Smooth muscle cell (in vitro differentiated cells): Measurements from ENCODE around the gene SLC34A2. TPM values are rescaled to one million over a fixed set of nuclear protein-coding genes. Genes with fewer than 3 reads are reported as not detected.
"Not testable (repeated sequence)": the region's sequence is repeated elsewhere in the genome, so short reads cannot be mapped to it uniquely, and the experiment has no call there.

ENCODE experiments used
- DNase-seq: peaks from one replicate; lab custom pipeline; 2025; ENCODE audit not compliant: unreplicated experiment; lab: John Stamatoyannopoulos, UW
- H2AFZ ChIP-seq: fragments of 200-600 bp; sonication (generic); 2 replicates; pipeline ENCODE4 v1.6.0; 2016; ENCODE audit warnings: antibody characterized with exemption, low read depth, mild to moderate bottlenecking
- H3F3A ChIP-seq: fragments of 200-600 bp; sonication (generic); 2 replicates; pipeline ENCODE4 v1.6.0; 2017; ENCODE audit warnings: antibody characterized with exemption, low read depth
- H3K27ac ChIP-seq: fragments of 200-600 bp; sonication (generic); 2 replicates; pipeline ENCODE4 v1.5.1; 2016; ENCODE audit warnings: low read depth, mild to moderate bottlenecking
- H3K27me3 ChIP-seq: fragments of 200-600 bp; sonication (generic); 2 replicates; pipeline ENCODE4 v1.6.1; 2016; ENCODE audit warnings: low read depth, mild to moderate bottlenecking
- H3K36me3 ChIP-seq: fragments of 200-600 bp; sonication (generic); 2 replicates; pipeline ENCODE4 v1.5.1; 2016; ENCODE audit warnings: low read depth
- H3K4me1 ChIP-seq: fragments of 200-600 bp; sonication (generic); 2 replicates; pipeline ENCODE4 v1.5.1; 2016; ENCODE audit warnings: low read depth
- H3K4me2 ChIP-seq: fragments of 200-600 bp; sonication (generic); 2 replicates; pipeline ENCODE4 v1.6.0; 2016; ENCODE audit warnings: mild to moderate bottlenecking
- H3K4me3 ChIP-seq: fragments of 200-600 bp; sonication (generic); 2 replicates; pipeline ENCODE4 v1.5.1; 2016; ENCODE audit warnings: mild to moderate bottlenecking
- H3K79me2 ChIP-seq: fragments of 200-600 bp; sonication (generic); 2 replicates; pipeline ENCODE4 v1.6.0; 2016; ENCODE audit warnings: low read depth, mild to moderate bottlenecking
- H3K9ac ChIP-seq: fragments of 200-600 bp; sonication (generic); 2 replicates; pipeline ENCODE4 v1.6.0; 2016; ENCODE audit warnings: low read depth
- H3K9me3 ChIP-seq: fragments of 200-600 bp; sonication (generic); replicated peaks from 2 replicates; pipeline ENCODE4 v1.5.1; 2016; ENCODE audit warnings: low read depth
- H4K20me1 ChIP-seq: fragments of 200-600 bp; sonication (generic); 2 replicates; pipeline ENCODE4 v1.6.0; 2016; ENCODE audit warnings: low read depth
- WGBS: methylation state at CpG from one replicate; pipeline ENCODE4 v1.1.7; 2016; ENCODE audit warnings: low lambda C conversion rate; 5-methylcytosine and 5-hydroxymethylcytosine counted together
- polyA plus RNA-seq: library from polyadenylated mRNA; unstranded; fragments of >200 nt; fragmentation: Nextera tagmentation; extraction: Ambion mirVana; gene quantifications from 2 replicates; pipeline ENCODE4 v1.2.1, GENCODE V29; 2016
- total RNA-seq: library from RNA; depleted of rRNA; stranded (reverse); fragments of >200 nt; gene quantifications from 2 replicates; pipeline ENCODE4 v1.2.3, GENCODE V29; 2014
- TF ChIP-seq, protein P1 (sequence below): fragments of 200-600 bp; sonication (generic); IDR thresholded peaks from 2 replicates; pipeline ENCODE4 v1.5.1; 2017; ENCODE audit warnings: borderline replicate concordance, mild to moderate bottlenecking, antibody characterized with exemption; ENCODE audit not compliant: insufficient read depth, poor library complexity, severe bottlenecking

SLC34A2 gene, protein sequence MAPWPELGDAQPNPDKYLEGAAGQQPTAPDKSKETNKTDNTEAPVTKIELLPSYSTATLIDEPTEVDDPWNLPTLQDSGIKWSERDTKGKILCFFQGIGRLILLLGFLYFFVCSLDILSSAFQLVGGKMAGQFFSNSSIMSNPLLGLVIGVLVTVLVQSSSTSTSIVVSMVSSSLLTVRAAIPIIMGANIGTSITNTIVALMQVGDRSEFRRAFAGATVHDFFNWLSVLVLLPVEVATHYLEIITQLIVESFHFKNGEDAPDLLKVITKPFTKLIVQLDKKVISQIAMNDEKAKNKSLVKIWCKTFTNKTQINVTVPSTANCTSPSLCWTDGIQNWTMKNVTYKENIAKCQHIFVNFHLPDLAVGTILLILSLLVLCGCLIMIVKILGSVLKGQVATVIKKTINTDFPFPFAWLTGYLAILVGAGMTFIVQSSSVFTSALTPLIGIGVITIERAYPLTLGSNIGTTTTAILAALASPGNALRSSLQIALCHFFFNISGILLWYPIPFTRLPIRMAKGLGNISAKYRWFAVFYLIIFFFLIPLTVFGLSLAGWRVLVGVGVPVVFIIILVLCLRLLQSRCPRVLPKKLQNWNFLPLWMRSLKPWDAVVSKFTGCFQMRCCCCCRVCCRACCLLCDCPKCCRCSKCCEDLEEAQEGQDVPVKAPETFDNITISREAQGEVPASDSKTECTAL
- 0.49 TPM in 1 of 2 replicates, not detected in the other for total RNA-seq
- polyA plus RNA-seq = 0.31 TPM in 1 of 2 replicates, not detected in the other

DNA sequence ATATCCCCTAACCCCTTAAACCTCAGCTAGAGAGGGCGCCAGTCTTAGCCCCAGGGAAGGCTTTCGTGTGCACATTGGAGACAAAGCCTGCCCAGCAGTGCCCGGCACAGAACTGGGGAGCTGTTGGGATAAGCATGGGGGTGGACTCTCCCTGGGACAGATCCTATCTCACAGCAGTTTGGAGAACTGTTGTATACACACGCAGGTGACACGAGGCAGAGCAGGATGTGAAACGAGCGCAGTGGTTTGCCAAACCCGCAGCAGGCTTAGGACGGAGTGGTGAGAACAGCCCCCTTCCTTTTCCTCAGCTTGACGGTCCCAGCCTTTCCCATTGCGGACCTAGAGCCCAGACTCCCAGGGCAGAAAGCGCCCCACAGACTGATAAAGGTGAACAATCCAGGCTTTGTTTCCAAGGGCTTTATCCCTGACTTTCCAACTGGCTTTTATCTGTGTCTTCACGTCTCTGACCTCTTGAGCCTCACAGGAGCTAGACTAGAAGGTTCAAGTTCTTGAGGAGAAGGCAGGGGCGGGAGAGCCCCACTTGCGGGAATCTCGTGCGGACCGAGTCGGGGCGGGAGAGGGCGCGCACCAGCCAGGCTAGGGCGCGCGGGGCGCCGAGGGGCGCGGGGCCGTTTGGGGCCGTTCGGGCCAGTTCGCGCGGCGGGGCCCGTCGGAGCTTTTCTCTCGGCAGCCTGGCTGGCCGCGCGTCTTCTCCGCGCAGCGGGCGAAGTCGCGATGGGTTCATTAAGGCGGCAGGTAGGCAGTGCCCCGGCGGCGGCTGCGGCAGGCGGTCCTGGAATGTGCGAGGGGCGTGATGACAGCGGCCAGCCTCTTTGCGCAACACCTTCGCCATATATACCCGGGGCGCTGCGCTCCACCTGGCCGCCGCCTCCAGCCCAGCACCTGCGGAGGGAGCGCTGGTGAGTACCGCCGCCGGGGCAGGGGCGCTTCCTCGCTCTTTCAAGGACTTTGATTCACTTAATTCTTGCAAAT is at the start of gene SLC34A2:
SLC34A2 (plus strand) TSS at position 881 of the 993 bp plus-strand sequence. CDS start 6,650 bp downstream, outside the sequence.
- Histone ChIP-seq H3K9ac (no peak within 1 kb of the TSS), H2AFZ (no peak within 1 kb of the TSS)
- DNase-seq = no peak

DNA sequence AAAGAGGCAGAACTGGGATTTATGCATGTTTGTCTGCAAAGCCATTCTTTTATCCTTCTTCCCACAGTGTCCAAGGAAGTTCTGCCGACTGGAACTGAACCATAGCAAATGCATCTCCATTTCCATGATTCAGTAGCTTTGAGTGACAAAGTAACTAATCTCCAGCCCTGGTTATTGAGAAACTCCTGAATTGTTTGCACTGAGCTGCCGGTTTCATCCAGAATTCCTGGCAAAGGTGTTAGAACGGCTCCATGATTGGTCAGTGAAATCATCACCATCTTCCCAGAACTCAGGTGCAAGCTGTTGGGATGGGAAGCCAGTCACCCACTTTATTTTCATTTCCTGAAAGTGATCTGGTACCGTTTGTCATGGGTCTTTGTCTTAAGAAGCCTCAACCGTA is 47.0 kb upstream of the SLC34A2 start:
- H3F3A ChIP-seq = no peaks in the 10 kb centered on the region
- H3K9me3 ChIP-seq = no peaks in the 10 kb centered on the region
- H4K20me1 ChIP-seq = no peaks in the 10 kb centered on the region
- no peak overlapping the region for H3K9ac ChIP-seq
- no peaks in the 10 kb centered on the region for H3K79me2 ChIP-seq
- H3K36me3 ChIP-seq = no peaks in the 10 kb centered on the region
- H2AFZ ChIP-seq = no peak overlapping the region
- H3K4me1 ChIP-seq = no peaks in the 10 kb centered on the region
- H3K27ac ChIP-seq = no peak overlapping the region
- no peaks in the 10 kb centered on the region for H3K27me3 ChIP-seq
- no peak overlapping the region for H3K4me3 ChIP-seq
- DNase-seq = no peak
- H3K4me2 ChIP-seq = no peak overlapping the region
- TF ChIP-seq, protein P1, sequence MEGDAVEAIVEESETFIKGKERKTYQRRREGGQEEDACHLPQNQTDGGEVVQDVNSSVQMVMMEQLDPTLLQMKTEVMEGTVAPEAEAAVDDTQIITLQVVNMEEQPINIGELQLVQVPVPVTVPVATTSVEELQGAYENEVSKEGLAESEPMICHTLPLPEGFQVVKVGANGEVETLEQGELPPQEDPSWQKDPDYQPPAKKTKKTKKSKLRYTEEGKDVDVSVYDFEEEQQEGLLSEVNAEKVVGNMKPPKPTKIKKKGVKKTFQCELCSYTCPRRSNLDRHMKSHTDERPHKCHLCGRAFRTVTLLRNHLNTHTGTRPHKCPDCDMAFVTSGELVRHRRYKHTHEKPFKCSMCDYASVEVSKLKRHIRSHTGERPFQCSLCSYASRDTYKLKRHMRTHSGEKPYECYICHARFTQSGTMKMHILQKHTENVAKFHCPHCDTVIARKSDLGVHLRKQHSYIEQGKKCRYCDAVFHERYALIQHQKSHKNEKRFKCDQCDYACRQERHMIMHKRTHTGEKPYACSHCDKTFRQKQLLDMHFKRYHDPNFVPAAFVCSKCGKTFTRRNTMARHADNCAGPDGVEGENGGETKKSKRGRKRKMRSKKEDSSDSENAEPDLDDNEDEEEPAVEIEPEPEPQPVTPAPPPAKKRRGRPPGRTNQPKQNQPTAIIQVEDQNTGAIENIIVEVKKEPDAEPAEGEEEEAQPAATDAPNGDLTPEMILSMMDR = no peak
- 90% methylated on average over 5 of the region's 5 CpGs for WGBS

More for the DNA sequence above, at the start of gene SLC34A2:
- H3K27me3 ChIP-seq = peaks cover 49% of the 10 kb centered on the region
- TF ChIP-seq, protein P1 = no peak
- H3K36me3 ChIP-seq = no peaks in the 10 kb centered on the region
- H4K20me1 ChIP-seq = no peaks in the 10 kb centered on the region
- peak within 1 kb of the TSS; percentile 82 for H3K4me2 ChIP-seq
- no peak within 1 kb of the TSS for H3K27ac ChIP-seq
- WGBS = 7% methylated on average over 49 of the region's 71 CpGs
- no peaks in the 10 kb centered on the region for H3K9me3 ChIP-seq
- no peaks in the 10 kb centered on the region for H3K79me2 ChIP-seq
- H3F3A ChIP-seq = no peaks in the 10 kb centered on the region
- H3K4me1 ChIP-seq = peaks cover 27% of the 10 kb centered on the region
- peak within 1 kb of the TSS; percentile 33 for H3K4me3 ChIP-seq

DNA sequence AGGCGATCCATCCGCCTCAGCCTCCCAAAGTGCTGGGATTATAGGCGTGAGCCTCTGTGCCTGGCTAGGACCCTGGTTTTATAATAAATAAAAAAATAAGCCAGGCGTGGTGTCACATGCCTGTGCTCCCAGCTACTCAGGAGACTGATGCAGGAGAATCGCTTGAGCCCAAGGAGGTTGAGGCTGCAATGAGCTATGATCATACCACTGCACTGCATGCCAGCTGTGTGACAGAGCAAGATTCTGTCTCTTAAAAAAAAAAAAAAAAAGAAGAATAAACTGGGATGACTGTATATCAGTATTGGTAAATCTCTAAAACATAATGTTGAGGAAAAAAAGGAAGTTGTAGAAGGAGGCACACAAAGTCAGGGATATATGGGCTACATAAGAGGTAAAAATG is 45.7 kb upstream of the SLC34A2 start:
- Histone ChIP-seq H3K79me2 (no peaks in the 10 kb centered on the region), H3K9me3 (no peaks in the 10 kb centered on the region), H3K4me3 (no peak overlapping the region), H3K27me3 (no peaks in the 10 kb centered on the region), H2AFZ (no peak overlapping the region), H3K4me1 (no peaks in the 10 kb centered on the region), H3K27ac (no peak overlapping the region), H3K36me3 (no peaks in the 10 kb centered on the region), H3F3A (no peaks in the 10 kb centered on the region), H3K9ac (no peak overlapping the region), H4K20me1 (no peaks in the 10 kb centered on the region), H3K4me2 (no peak overlapping the region)
- TF ChIP-seq, protein P1 = no peak
- no peak for DNase-seq
- WGBS = 92% methylated on average over 5 of the region's 5 CpGs

GRCh38 chr4:25613613-25614012 is 42.0 kb upstream of the SLC34A2 start:
- not testable (repeated sequence) for DNase-seq, H3K9ac ChIP-seq, H3K4me2 ChIP-seq, H3K27ac ChIP-seq, H2AFZ ChIP-seq, H3K79me2 ChIP-seq, H3K4me1 ChIP-seq, H3K36me3 ChIP-seq, H3K4me3 ChIP-seq, H3K9me3 ChIP-seq, H3K27me3 ChIP-seq, H4K20me1 ChIP-seq, H3F3A ChIP-seq
- WGBS = 93% methylated on average over 9 of the region's 9 CpGs
